Measurements from ENCODE around the gene TMED6. TPM values are rescaled to one million over a fixed set of nuclear protein-coding genes. Genes with fewer than 3 reads are reported as not detected.

The TMED6 gene
- total and polyA plus RNA-seq, 8 donors, result 1.8 to 60.1 (median 18.7) TPM; not detected in 1

DNA sequence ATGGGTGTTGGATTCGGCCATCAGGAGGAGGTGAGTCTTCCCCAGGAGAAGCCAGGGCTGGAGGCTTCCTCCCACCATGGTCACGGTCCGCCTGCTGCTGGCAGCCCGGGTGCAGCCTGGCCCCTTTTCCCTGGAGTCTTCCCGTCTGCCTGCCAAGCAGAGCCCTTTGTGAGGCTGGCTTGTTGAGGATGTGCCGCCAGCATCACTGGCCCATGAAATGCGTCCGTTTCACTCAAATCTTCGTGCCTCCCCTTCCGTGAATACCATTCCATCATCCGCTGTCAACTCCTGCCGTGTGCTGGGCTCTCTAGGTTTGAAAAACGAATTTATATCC is 30.9 kb downstream of the TMED6 start:
- no peak overlapping the region for H3K4me3 ChIP-seq
- no peaks in the 10 kb centered on the region for H3K9me3 ChIP-seq
- H3K36me3 ChIP-seq, result peaks cover 98 to 100% (median 100%) of the 10 kb centered on the region in 4 donors
- TF ChIP-seq, protein P1, sequence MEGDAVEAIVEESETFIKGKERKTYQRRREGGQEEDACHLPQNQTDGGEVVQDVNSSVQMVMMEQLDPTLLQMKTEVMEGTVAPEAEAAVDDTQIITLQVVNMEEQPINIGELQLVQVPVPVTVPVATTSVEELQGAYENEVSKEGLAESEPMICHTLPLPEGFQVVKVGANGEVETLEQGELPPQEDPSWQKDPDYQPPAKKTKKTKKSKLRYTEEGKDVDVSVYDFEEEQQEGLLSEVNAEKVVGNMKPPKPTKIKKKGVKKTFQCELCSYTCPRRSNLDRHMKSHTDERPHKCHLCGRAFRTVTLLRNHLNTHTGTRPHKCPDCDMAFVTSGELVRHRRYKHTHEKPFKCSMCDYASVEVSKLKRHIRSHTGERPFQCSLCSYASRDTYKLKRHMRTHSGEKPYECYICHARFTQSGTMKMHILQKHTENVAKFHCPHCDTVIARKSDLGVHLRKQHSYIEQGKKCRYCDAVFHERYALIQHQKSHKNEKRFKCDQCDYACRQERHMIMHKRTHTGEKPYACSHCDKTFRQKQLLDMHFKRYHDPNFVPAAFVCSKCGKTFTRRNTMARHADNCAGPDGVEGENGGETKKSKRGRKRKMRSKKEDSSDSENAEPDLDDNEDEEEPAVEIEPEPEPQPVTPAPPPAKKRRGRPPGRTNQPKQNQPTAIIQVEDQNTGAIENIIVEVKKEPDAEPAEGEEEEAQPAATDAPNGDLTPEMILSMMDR (IDR thresholded peaks at IDR 0.05), result no peak
- TF ChIP-seq POLR2A (IDR thresholded peaks at IDR 0.05), result no peak
- TF ChIP-seq POLR2AphosphoS5 (IDR thresholded peaks at IDR 0.05), result no peak
- no peak for TF ChIP-seq EP300 (IDR thresholded peaks at IDR 0.05)
- intact Hi-C loops (cut with DNase I; ENCODE audit: low total_unique reads), result no loop called here
- DNase-seq, result no peak
- H3K4me1 ChIP-seq, result peaks cover 9 to 29% (median 20%) of the 10 kb centered on the region in 4 donors
- no peak overlapping the region for H3K27ac ChIP-seq
- H3K27me3 ChIP-seq, result no peaks in the 10 kb centered on the region
- 86 to 91% (median 89%) methylated on average over 10 to 13 of the region's 13 CpGs for WGBS, 5 donors

DNA sequence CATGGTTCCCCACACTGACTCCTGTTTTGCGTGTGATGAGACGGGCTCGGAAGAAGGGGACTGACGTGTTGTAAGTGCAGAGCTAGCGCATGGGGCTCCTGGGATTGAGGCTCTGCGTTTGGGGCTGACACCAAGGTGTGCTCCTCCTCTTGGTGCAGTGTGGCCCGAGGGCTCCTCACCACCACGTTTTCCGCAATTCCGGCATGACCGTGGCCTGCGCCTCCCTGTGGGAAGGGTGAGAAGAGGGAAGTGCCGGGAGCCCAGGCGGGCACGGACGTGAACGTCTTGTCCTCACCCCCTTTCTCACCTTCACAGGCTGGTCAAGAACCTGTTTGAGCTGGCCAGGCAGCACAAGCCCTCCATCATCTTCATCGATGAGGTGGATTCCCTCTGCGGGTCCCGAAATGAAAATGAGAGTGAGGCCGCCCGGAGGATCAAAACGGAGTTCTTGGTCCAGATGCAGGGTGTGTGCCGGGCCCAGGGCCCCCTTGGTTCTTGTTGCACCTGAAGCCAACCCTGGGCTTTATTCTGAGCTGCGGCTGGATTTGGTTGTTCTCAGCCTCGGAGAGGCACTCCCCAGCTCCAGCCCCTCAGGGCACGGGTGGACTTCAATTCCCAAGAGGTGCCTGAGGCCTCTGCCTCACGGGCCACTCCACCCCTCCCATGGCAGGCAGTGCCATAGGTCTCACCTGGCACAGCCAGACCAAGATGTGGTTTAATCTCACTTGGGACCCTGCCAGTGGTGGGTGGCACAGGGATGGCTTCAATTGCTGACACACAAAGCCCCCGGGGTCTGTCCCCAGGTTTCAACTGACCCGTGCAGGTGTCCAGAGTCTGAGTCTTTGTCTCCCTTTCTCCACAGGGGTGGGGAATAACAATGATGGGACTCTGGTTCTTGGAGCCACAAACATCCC is 31.5 kb downstream of the TMED6 start:
- no peak for DNase-seq
- intact Hi-C loops (cut with DNase I; ENCODE audit: low total_unique reads), result no loop called here
- H3K9me3 ChIP-seq, result no peaks in the 10 kb centered on the region
- 90 to 93% (median 91%) methylated on average over 29 to 30 of the region's 30 CpGs for WGBS, 5 donors
- H3K27me3 ChIP-seq, result no peaks in the 10 kb centered on the region
- H3K27ac ChIP-seq, result no peak overlapping the region
- H3K4me3 ChIP-seq, result no peak overlapping the region
- TF ChIP-seq POLR2AphosphoS5 (IDR thresholded peaks at IDR 0.05) (no peak), EP300 (IDR thresholded peaks at IDR 0.05) (no peak), POLR2A (IDR thresholded peaks at IDR 0.05) (no peak)
- TF ChIP-seq, protein P1 (IDR thresholded peaks at IDR 0.05), result no peak
- H3K36me3 ChIP-seq, result peaks cover 98 to 100% (median 100%) of the 10 kb centered on the region in 4 donors
- H3K4me1 ChIP-seq, result peaks cover 16 to 31% (median 25%) of the 10 kb centered on the region in 4 donors

DNA sequence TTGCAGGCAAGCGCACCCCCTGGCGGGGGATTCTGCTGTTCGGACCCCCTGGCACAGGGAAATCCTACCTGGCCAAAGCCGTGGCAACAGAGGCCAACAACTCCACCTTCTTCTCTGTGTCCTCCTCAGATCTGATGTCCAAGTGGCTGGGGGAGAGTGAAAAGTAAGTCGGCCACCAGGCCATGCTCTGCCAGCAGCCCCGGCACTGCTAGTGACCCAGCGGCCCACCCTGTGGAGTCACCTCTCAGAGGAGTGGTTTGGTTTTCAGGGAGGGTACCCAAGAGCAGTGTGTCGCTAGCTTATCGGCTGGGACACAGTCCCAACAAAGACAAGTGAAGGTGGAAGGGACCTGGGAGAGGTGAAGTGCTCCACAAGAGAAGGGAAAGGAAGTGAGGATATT is 32.2 kb downstream of the TMED6 start:
- 86 to 94% (median 91%) methylated on average over 9 of the region's 9 CpGs for WGBS, 5 donors
- intact Hi-C loops (cut with DNase I; ENCODE audit: low total_unique reads), result no loop called here
- TF ChIP-seq POLR2AphosphoS5 (IDR thresholded peaks at IDR 0.05) (no peak), EP300 (IDR thresholded peaks at IDR 0.05) (no peak), POLR2A (IDR thresholded peaks at IDR 0.05) (no peak)
- TF ChIP-seq, protein P1 (IDR thresholded peaks at IDR 0.05), result no peak

DNA sequence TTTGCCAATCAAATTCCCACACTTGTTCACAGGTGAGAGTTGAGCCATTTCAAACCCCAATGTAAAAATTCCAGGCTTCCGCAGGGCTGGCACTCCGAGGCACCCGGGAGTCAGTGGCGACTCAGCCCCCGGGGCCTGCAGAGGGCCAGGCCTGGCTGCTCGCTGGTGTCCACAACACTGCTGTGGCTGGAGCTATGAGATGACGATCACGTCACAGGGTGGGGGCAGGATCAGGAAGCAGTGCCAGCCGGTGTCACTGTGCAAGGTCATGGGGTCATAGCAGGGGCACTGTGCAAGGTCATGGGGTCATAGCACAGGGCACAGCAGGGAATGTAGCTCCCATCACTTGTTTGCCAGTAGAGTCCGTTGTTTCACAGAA is 32.7 kb downstream of the TMED6 start:
- no peak for TF ChIP-seq POLR2A (IDR thresholded peaks at IDR 0.05)
- no peak for TF ChIP-seq EP300 (IDR thresholded peaks at IDR 0.05)
- no peak for TF ChIP-seq POLR2AphosphoS5 (IDR thresholded peaks at IDR 0.05)
- TF ChIP-seq, protein P1 (IDR thresholded peaks at IDR 0.05), result no peak
- H3K4me1 ChIP-seq, result peaks cover 20 to 33% (median 25%) of the 10 kb centered on the region in 4 donors
- no peak overlapping the region for H3K4me3 ChIP-seq
- intact Hi-C loops (cut with DNase I; ENCODE audit: low total_unique reads), result no loop called here
- H3K9me3 ChIP-seq, result no peaks in the 10 kb centered on the region
- H3K27ac ChIP-seq, result peak overlapping the region in 1 of 5 donors; percentile 9
- DNase-seq, result no peak
- peaks cover 87 to 100% (median 99%) of the 10 kb centered on the region in 4 donors for H3K36me3 ChIP-seq
- 75 to 80% (median 78%) methylated on average over 10 of the region's 10 CpGs for WGBS, 5 donors
- H3K27me3 ChIP-seq, result no peaks in the 10 kb centered on the region

More for the DNA sequence above, 32.2 kb downstream of the TMED6 start:
- peak overlapping the region in 1 of 5 donors; percentile 9 for H3K27ac ChIP-seq
- H3K4me3 ChIP-seq, result no peak overlapping the region
- H3K9me3 ChIP-seq, result no peaks in the 10 kb centered on the region
- DNase-seq, result no peak
- H3K36me3 ChIP-seq, result peaks cover 92 to 100% (median 100%) of the 10 kb centered on the region in 4 donors
- H3K4me1 ChIP-seq, result peaks cover 21 to 33% (median 25%) of the 10 kb centered on the region in 4 donors
- no peaks in the 10 kb centered on the region for H3K27me3 ChIP-seq

Measured in stomach (tissue), 9 donors.